Stimulated activated CD8-positive, alpha-beta memory T cell treated with anti-CD3 and anti-CD28 coated beads, Interleukin-7, amount 100 ng/mL, for 24 hours (primary cell): Measurements from ENCODE around the gene CCNY.

Source experiments
- DNase-seq: peaks from one replicate; pipeline ENCODE4 v3.0.0-alpha.2; 2020; ENCODE audit warnings: low read depth

CCNY gene

GRCh38 chr10:35426657-35427056, 90.3 kb downstream of the CCNY start:
- DNase-seq = no peak

DNA sequence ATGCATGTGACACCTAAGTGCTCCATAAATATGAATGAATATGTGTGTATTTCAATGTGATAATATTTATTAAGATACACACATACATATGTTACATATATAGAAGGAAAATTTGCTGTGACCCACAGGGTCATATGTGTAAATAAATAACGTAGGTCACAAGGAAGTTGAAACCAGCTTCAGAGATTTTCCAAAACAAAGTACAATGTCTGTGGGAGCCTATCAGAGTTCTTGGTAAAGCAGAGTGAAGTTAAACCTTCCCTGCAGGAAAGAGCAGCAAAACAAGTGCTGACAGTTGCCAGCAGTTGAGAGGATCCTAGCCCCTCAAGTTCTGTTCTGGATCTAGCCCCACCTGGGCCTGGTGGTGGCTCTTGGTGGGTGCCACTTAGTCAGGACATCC, 91.2 kb downstream of the CCNY start:
- DNase-seq = no peak

DNA sequence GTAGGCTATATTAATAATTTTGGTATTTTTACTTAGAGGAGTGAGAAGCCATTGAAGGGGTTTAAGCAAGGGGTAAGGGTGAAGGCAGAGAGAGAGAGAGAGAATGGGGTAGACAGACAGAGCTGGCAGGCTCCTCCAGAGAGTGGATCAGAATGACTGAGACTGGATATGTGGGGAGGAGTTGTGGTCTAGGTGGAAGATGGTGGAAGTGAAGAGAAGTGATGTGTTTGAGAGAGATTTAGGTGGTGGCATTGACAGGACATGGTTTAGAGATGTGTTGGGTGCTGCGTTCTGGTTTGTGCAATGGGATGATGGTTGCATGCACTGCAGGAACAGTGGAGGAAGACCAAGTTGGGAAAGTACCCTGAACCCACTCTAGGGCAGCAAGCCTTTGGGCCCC, 92.2 kb downstream of the CCNY start:
- no peak for DNase-seq

GRCh38 chr10:35432781-35433338, 96.6 kb downstream of the CCNY start:
- no peak for DNase-seq

DNA sequence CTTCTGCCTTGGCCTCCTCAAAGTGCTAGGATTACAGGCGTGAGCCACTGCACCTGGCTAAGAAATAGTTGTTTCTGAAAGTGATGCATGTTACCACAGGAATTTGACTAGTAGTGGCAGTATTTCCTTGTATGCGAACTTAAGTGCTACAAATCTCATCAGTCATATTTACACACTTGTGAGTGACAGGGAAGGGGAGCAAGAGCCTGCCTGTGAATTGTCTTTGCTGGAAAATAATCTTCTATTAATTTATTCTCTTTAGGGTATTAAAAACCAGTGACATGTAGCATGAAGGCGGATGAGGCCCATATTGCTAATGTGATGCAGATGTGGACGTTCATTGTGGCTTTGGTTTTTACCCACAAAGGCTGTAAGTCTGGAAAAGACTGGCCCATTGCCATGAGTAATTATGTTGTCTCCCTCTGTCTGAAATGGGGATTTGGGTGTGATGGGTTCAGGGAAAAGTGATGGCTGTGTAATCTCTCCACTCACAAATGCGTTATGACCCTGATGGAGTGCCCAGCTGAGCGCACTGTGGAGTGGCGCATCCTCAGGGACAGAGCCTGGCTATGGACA, 97.6 kb downstream of the CCNY start:
- no peak for DNase-seq

DNA sequence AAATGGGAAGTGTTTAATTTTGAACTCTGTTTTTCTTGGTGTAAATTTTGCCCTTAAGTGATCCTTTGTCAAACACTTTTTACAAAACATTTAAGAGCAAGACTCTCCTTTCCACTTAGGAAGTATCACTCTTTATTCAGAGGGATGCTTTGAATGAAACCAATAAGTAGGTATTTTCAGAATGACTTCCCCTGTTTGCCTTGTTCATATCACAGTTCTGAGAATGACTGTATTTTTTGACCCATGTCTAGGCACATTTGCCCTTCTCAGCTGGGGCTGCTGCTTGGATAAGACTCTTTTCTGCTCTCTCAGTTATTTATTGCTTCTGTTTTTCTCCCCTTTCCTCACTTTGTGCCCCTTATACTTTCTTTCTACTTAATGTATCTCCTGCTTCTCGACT, 98.2 kb downstream of the CCNY start:
- no peak for DNase-seq

GRCh38 chr10:35435824-35436223, 99.5 kb downstream of the CCNY start:
- DNase-seq = no peak

- no peak for DNase-seq
Measured at GRCh38 chr10:35437829-35438228, 101.5 kb downstream of the CCNY start.

GRCh38 chr10:35438718-35439571, 102.6 kb downstream of the CCNY start:
- DNase-seq = no peak

DNA sequence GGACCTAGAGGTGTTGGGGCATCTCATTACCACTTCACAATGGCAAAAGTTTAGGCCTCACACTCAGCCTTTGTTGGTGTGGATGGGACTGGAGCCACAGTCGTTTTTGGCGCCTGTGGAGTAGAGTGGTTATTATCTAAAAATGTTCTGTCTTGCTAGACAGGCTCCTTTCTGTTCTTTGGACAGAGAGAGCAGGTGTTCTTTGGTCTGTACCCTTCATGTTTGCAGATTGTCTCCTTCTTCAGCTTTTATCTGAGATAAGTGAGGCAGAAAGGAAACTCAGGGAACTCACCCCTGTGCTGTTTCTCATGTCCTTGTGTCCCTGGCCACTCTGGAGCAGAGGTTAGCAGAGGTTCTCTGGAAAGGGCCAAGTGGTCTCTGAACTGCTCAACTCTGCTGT, 103.7 kb downstream of the CCNY start:
- no peak for DNase-seq

DNA sequence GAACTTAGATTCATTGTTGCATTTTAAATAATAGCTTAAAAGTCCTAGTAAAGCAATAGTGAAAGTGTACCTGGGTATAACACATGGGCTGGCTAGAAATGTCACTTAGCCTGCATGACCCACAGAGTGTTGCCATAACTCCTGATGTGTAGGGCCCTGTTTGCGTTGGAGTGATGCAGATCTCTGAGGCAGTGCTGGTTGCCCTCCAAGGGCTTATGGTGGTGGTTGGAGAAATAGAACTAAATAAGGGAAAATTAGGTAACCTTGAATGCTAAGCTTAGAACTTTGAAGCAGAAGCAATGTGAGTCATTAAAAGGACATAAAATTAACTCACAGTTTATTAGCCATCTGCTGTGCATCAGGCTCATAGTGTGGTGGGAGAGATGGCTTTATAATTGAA, 105.7 kb downstream of the CCNY start:
- DNase-seq = no peak

DNA sequence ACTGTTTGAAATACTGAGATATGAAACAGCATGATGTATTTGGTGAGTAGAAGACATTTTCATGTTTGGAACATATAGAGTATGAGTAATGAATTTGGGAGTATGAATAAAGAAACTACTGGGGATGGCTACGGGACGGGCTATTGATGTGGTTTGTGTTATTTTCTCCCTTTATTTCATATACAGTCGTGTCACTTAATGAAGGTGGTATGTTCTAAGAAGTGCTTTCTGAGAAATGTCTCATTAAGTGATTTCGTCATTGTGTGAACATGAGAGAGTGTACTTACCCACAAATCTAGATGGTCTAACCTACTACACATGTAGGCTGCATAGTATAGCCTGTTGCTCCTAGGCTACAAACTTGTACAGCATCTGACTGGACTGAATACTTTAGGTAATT, 106.3 kb downstream of the CCNY start:
- DNase-seq = no peak

GRCh38 chr10:35443858-35444257, 107.5 kb downstream of the CCNY start:
- DNase-seq = no peak

DNA sequence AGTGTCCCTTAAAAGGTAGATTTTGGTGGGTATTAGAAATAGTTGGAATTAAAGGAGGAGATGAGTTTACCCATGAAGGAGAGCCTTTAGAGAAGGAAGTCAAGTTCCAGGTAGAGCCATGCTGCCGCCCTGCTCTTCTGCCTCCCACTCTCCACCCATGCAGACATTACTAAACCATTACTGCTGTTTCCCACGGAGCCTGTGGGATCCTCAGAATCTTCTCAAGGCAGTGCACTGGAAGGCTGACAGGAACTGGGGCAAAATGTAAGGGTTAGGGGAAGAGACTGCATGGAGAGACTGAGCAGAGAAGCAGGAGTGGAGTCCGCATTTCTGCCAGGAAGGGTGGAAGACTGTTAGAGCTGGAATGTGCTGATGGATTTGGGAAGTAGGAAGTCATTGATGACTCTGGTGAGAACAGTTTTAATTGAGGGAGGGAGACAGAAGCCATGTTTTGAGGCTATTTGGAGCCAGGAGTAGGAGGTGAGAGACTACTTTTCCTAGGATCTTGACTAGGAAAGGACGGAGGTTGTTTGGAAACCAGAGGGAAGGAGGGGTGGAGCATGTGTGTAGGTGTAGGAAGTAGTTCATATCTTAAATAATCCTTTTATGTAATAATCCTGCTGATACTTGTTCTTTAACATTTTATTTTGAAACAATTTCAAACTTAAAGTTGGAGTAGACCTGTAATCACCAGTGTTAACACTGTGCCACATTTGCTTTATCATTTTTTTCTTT, 109.0 kb downstream of the CCNY start:
- DNase-seq = no peak

DNA sequence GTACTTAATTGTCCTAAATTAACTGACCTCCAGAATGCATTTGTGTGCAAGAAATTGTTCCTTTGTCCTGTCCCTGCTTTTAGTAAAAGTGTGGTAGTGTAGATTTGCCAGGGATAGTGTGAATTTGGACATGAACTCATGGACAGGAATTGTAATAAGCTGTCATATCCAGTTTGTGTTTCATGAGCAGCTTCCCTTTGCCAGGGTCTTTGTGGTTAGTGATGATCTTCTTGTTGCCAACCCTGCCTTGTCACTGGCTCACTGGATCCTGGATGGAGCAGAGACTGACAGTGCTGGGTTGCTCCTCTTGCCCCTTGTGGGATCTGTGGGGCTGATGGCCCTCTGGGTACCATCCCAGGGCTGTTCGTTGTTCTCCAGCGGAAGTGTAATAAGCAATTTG, 110.1 kb downstream of the CCNY start:
- DNase-seq = no peak

DNA sequence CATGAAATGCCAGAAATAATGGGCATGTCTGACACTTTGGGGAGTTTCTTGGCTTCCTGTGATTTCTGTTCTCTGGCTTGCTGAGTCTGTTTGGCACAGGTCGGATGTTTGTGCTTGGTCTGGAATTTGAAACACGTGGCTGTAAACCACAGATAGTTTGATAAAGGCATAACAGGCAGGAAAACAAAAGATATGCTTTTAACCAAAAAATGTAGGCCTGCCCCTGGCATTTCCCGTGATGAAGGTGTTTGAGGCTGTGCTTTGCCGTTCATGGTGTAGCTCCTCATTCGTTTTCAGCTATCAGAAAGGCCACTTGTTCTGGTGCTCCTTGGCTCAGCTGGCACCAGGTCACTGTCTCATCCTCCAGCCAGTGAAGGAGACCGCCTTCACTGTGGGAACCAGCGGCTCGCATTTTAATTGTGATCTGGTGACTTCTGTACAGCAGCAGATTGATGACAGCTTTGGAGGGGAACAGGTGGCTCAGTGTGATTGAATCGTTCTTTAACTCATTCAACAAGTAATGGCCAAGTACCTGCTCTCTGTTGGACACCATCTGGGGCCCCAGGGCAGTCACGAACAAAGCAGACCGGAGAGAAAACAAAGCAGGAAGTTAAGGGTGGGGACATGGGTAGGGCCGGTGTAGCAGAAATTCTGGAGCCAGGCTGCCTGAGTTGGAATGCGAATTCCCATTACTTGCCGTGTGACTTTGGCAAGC, 111.5 kb downstream of the CCNY start:
- DNase-seq = no peak

DNA sequence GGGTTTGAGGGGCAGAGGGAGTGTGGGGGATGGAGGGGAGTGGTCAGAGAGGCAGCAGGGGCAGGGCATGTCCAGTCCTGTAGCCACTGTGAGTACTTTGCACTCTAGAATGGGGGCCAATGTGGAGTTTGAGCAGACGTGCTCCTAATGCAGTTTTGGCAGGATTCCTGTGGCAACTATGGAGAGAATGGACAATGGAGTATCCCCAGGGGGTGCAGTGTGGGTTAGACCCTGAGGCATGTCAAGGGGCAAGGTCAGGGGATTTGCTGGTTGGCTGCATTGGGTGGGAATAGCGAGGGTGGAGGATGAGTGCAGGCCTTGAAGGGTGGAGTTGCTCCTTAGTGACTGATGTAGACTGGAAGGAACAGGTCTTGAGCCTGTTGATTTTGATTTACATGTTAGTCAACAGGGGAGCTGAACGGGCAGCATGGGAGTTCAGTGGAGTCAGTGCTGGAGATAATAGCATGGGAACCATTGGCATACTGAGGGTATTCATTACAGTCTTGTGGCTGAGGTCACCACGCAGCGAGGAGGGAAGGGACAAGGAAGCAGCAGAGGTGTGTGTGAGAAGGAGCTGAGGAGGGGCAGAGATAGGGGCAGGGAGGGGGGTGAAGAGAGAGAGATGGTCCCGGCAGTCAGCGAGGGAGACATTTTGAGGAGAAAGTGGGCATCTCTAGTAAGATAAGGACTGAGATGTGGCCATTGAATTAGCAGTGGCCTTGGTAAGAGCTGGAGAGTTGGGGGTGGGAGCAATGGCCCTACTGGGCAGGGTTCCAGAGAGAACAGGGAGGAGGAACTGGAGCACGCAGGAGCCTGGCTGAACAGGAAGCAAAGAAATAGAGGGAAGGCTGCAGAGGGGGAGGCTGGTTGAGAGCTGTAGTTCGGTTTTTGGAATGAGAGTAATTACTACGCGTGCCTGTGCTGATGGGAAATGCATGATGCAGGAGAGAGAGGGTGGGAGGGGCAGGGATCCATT, 112.7 kb downstream of the CCNY start:
- no peak for DNase-seq

- DNase-seq = no peak
Measured at GRCh38 chr10:35449944-35450343, 113.6 kb downstream of the CCNY start.

GRCh38 chr10:35451151-35452016, 115.1 kb downstream of the CCNY start:
- DNase-seq = no peak

DNA sequence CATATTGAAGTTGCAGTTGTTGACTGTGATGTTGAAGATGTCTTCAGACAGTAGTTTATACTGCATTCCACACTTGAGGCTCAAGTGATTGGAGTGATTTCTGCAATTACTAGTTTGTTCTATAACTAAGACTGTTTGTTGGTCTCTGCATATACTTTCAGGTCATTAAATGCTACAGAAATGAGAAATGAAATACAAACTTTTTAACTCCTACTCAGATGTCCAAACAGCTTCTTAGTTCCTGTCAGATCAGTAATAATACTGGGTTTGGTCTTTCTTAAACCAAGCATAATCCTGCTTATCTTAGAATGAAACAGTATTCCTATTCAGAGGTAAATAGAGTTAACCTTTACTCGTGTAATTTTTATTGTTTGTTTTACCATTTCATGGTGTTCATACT, 115.9 kb downstream of the CCNY start:
- no peak for DNase-seq
